Ectodermal cell (in vitro differentiated cells): ENCODE results near the gene ACSM5.

Experiments
- H3K27ac ChIP-seq: 2 replicates; pipeline ENCODE4 v1.7.0; 2013; ENCODE audit warnings: mild to moderate bottlenecking, low read depth, low read length; ENCODE audit not compliant: insufficient read depth, poor library complexity, severe bottlenecking
- H3K27me3 ChIP-seq: 2 replicates; pipeline ENCODE4 v1.7.0; 2013; ENCODE audit warnings: mild to moderate bottlenecking, low read length; ENCODE audit not compliant: insufficient read depth, control insufficient read depth, poor library complexity, severe bottlenecking
- H3K36me3 ChIP-seq: one replicate; pipeline ENCODE4 v1.7.0; 2013; ENCODE audit warnings: low read length; ENCODE audit not compliant: control insufficient read depth, insufficient read depth
- H3K4me1 ChIP-seq: one replicate; pipeline ENCODE4 v1.7.0; 2013; ENCODE audit warnings: low read length; ENCODE audit not compliant: control insufficient read depth, insufficient read depth
- H3K4me3 ChIP-seq: 2 replicates; pipeline ENCODE4 v1.7.0; 2013; ENCODE audit warnings: low read depth, low read length, control low read depth; ENCODE audit not compliant: insufficient read depth
- H3K9me3 ChIP-seq: 2 replicates; pipeline ENCODE4 v1.7.0; 2013; ENCODE audit warnings: mild to moderate bottlenecking, low read length, moderate library complexity; ENCODE audit not compliant: control insufficient read depth
- WGBS, 2 experiments: methylation state at CpG; one replicate each; pipeline ENCODE4 v1.1.7; 2013; ENCODE audit warnings: missing lambda C conversion rate in 2 of 2; 5-methylcytosine and 5-hydroxymethylcytosine counted together

The ACSM5 gene

GRCh38 chr16:20383106-20384029, 26.0 kb upstream of the ACSM5 start:
- Histone ChIP-seq H3K9me3 (no peaks in the 10 kb centered on the region), H3K27me3 (no peaks in the 10 kb centered on the region), H3K4me1 (no peaks in the 10 kb centered on the region), H3K27ac (no peak overlapping the region), H3K4me3 (no peak overlapping the region), H3K36me3 (no peaks in the 10 kb centered on the region)
- 33 to 35% methylated on average over 11 of the region's 11 CpGs for WGBS, 2 experiments

GRCh38 chr16:20385844-20386832, 23.2 kb upstream of the ACSM5 start:
- 52 to 57% methylated on average over 30 of the region's 30 CpGs for WGBS, 2 experiments
- H3K9me3 ChIP-seq, result no peaks in the 10 kb centered on the region
- no peak overlapping the region for H3K27ac ChIP-seq
- no peaks in the 10 kb centered on the region for H3K27me3 ChIP-seq
- no peak overlapping the region for H3K4me3 ChIP-seq
- no peaks in the 10 kb centered on the region for H3K4me1 ChIP-seq
- no peaks in the 10 kb centered on the region for H3K36me3 ChIP-seq

- no peaks in the 10 kb centered on the region for H3K27me3 ChIP-seq
- WGBS, 2 experiments, result 96 to 98% methylated on average over 3 of the region's 3 CpGs
- H3K4me3 ChIP-seq, result no peak overlapping the region
- H3K4me1 ChIP-seq, result no peaks in the 10 kb centered on the region
- H3K27ac ChIP-seq, result no peak overlapping the region
- no peaks in the 10 kb centered on the region for H3K36me3 ChIP-seq
- H3K9me3 ChIP-seq, result no peaks in the 10 kb centered on the region
Measured at GRCh38 chr16:20387978-20388377, 21.4 kb upstream of the ACSM5 start.

- H3K27ac ChIP-seq, result no peak overlapping the region
- no peaks in the 10 kb centered on the region for H3K9me3 ChIP-seq
- H3K4me3 ChIP-seq, result no peak overlapping the region
- 85 to 96% methylated on average over 1 of the region's 1 CpG for WGBS, 2 experiments
- H3K4me1 ChIP-seq, result no peaks in the 10 kb centered on the region
- no peaks in the 10 kb centered on the region for H3K27me3 ChIP-seq
- H3K36me3 ChIP-seq, result no peaks in the 10 kb centered on the region
Measured at GRCh38 chr16:20388854-20389253, 20.5 kb upstream of the ACSM5 start.

- Histone ChIP-seq H3K27ac (no peak overlapping the region), H3K4me1 (no peaks in the 10 kb centered on the region), H3K27me3 (no peaks in the 10 kb centered on the region), H3K9me3 (no peaks in the 10 kb centered on the region), H3K4me3 (no peak overlapping the region), H3K36me3 (no peaks in the 10 kb centered on the region)
- 88 to 91% methylated on average over 5 of the region's 5 CpGs for whole genome bisulfite sequencing, 2 experiments
Measured at GRCh38 chr16:20391045-20391444, 18.3 kb upstream of the ACSM5 start.

- 80 to 83% methylated on average over 2 of the region's 2 CpGs for whole genome bisulfite sequencing, 2 experiments
- Histone ChIP-seq H3K4me1 (no peaks in the 10 kb centered on the region), H3K27me3 (no peaks in the 10 kb centered on the region), H3K9me3 (no peaks in the 10 kb centered on the region), H3K36me3 (no peaks in the 10 kb centered on the region), H3K27ac (no peak overlapping the region), H3K4me3 (no peak overlapping the region)
Measured at GRCh38 chr16:20393801-20394577, 15.3 kb upstream of the ACSM5 start.

- Histone ChIP-seq H3K4me1 (no peaks in the 10 kb centered on the region), H3K36me3 (no peaks in the 10 kb centered on the region), H3K4me3 (no peak overlapping the region), H3K27me3 (no peaks in the 10 kb centered on the region), H3K27ac (no peak overlapping the region), H3K9me3 (no peaks in the 10 kb centered on the region)
- 96 to 97% methylated on average over 2 of the region's 2 CpGs for WGBS, 2 experiments
Measured at GRCh38 chr16:20395946-20396345, 13.4 kb upstream of the ACSM5 start.

- Histone ChIP-seq H3K27ac (no peak overlapping the region), H3K4me3 (no peak overlapping the region)
- WGBS, 2 experiments, result 98 to 99% methylated on average over 6 to 7 of the region's 7 CpGs
Measured at GRCh38 chr16:20396846-20397467, 12.4 kb upstream of the ACSM5 start.

GRCh38 chr16:20397468-20398074, 11.8 kb upstream of the ACSM5 start:
- WGBS, 2 experiments, result 88 to 92% methylated on average over 7 of the region's 7 CpGs
- Histone ChIP-seq H3K27me3 (no peaks in the 10 kb centered on the region), H3K4me3 (no peak overlapping the region), H3K27ac (no peak overlapping the region), H3K4me1 (no peaks in the 10 kb centered on the region), H3K9me3 (no peaks in the 10 kb centered on the region), H3K36me3 (no peaks in the 10 kb centered on the region)

More at GRCh38 chr16:20396846-20397467, 12.4 kb upstream of the ACSM5 start:
- no peaks in the 10 kb centered on the region for H3K27me3 ChIP-seq
- no peaks in the 10 kb centered on the region for H3K36me3 ChIP-seq
- H3K4me1 ChIP-seq, result no peaks in the 10 kb centered on the region
- no peaks in the 10 kb centered on the region for H3K9me3 ChIP-seq
